ENCODE data around the gene DNASE2B.

Gene DNASE2B

GRCh38 chr1:84398175-84399155 is at the start of gene DNASE2B:
TSS of gene DNASE2B (plus strand) at chr1:84398484. CDS start at chr1:84398565, 81 bp downstream.
- no peak for DNase-seq (ENCODE audit: low spot score)

GRCh38 chr1:84348759-84349158 is 49.5 kb upstream of the DNASE2B start:
- DNase-seq (ENCODE audit: low spot score): no peak

GRCh38 chr1:84350104-84350503 is 48.2 kb upstream of the DNASE2B start:
- DNase-seq (ENCODE audit: low spot score): no peak

- DNase-seq (ENCODE audit: low spot score): no peak
Measured at GRCh38 chr1:84350550-84350949, 47.7 kb upstream of the DNASE2B start.

GRCh38 chr1:84352298-84353106 is 45.8 kb upstream of the DNASE2B start:
- no peak for DNase-seq (ENCODE audit: low spot score)

GRCh38 chr1:84353695-84354094 is 44.6 kb upstream of the DNASE2B start:
- no peak for DNase-seq (ENCODE audit: low spot score)

GRCh38 chr1:84355556-84355955 is 42.7 kb upstream of the DNASE2B start:
- no peak for DNase-seq (ENCODE audit: low spot score)

- DNase-seq (ENCODE audit: low spot score): no peak
Measured at GRCh38 chr1:84356881-84357280, 41.4 kb upstream of the DNASE2B start.

GRCh38 chr1:84358695-84359094 is 39.6 kb upstream of the DNASE2B start:
- no peak for DNase-seq (ENCODE audit: low spot score)

- no peak for DNase-seq (ENCODE audit: low spot score)
Measured at GRCh38 chr1:84360316-84360715, 38.0 kb upstream of the DNASE2B start.

GRCh38 chr1:84361796-84362195 is 36.5 kb upstream of the DNASE2B start:
- no peak for DNase-seq (ENCODE audit: low spot score)

GRCh38 chr1:84363019-84363418 is 35.3 kb upstream of the DNASE2B start:
- no peak for DNase-seq (ENCODE audit: low spot score)

- DNase-seq (ENCODE audit: low spot score): no peak
Measured at GRCh38 chr1:84363622-84364021, 34.7 kb upstream of the DNASE2B start.

- DNase-seq (ENCODE audit: low spot score): no peak
Measured at GRCh38 chr1:84365225-84366221, 32.8 kb upstream of the DNASE2B start.

- no peak for DNase-seq (ENCODE audit: low spot score)
Measured at GRCh38 chr1:84366786-84367185, 31.5 kb upstream of the DNASE2B start.

GRCh38 chr1:84367219-84367618 is 31.1 kb upstream of the DNASE2B start:
- no peak for DNase-seq (ENCODE audit: low spot score)

- DNase-seq (ENCODE audit: low spot score): no peak
Measured at GRCh38 chr1:84368441-84368840, 29.8 kb upstream of the DNASE2B start.

GRCh38 chr1:84370266-84370665 is 28.0 kb upstream of the DNASE2B start:
- DNase-seq (ENCODE audit: low spot score): no peak

GRCh38 chr1:84370831-84371394 is 27.4 kb upstream of the DNASE2B start:
- DNase-seq (ENCODE audit: low spot score): no peak

GRCh38 chr1:84373436-84374141 is 24.7 kb upstream of the DNASE2B start:
- DNase-seq (ENCODE audit: low spot score): no peak
